GM10248 (cell line): ENCODE data around the gene SF1.

Source experiments
- CTCF ChIA-PET: fragments of 300-600 bp; sonication (Branson Sonifier 250); formaldehyde crosslinking; extraction: SDS; loops from one replicate; lab custom pipeline; 2021; ENCODE audit warnings: antibody characterized with exemption; lab: Yijun Ruan, JAX
- POLR2A ChIA-PET: fragments of 350-650 bp; sonication (Branson Sonifier 250); formaldehyde crosslinking; extraction: SDS; loops from one replicate; lab custom pipeline; 2020; ENCODE audit warnings: antibody characterized with exemption; lab: Yijun Ruan, JAX
- DNase-seq: peaks from one replicate; pipeline ENCODE4 v3.0.0; 2012; ENCODE audit errors: extremely low spot score
- CTCF ChIP-seq: IDR thresholded peaks from 2 replicates; pipeline ENCODE4 v1.5.1; 2012; ENCODE audit warnings: mild to moderate bottlenecking, low read depth; ENCODE audit errors: extremely low read depth, missing control alignments, control extremely low read depth

The SF1 gene

GRCh38 chr11:64755681-64756361 lies 22.5 kb downstream of the SF1 start:
- CTCF ChIA-PET: interaction anchor here (1.3 to 1.4 kb wide), 2 partner anchors 8 to 401 kb away, joined by 4 to 6 read pairs; no protein-coding TSS in a partner anchor
- POLR2A ChIA-PET: interaction anchor here (0.5 kb wide), 1 partner anchor 144 kb away, joined by 5 read pairs; no protein-coding TSS in a partner anchor
- no peak for TF ChIP-seq CTCF
- DNase-seq: peak; percentile 8

- TF ChIP-seq CTCF: no peak
- ChIA-PET POLR2A (interaction anchor here (0.5 kb wide), 1 partner anchor 145 kb away, joined by 5 read pairs; no protein-coding TSS in a partner anchor), CTCF (interaction anchor here (1.0 to 1.4 kb wide), 3 partner anchors 9 to 400 kb away, joined by 3 to 6 read pairs (median 4); no protein-coding TSS in a partner anchor)
- DNase-seq: no peak
Observed at GRCh38 chr11:64754919-64755662, 23.3 kb downstream of the SF1 start.

GRCh38 chr11:64754124-64754918 lies 24.0 kb downstream of the SF1 start:
- POLR2A ChIA-PET: no interaction called here
- no peak for TF ChIP-seq CTCF
- CTCF ChIA-PET: interaction anchor here (1.0 to 1.3 kb wide), 3 partner anchors 9 to 17 kb away, joined by 3 to 6 read pairs (median 3); no protein-coding TSS in a partner anchor
- no peak for DNase-seq

- DNase-seq: no peak
- ChIA-PET POLR2A (no interaction called here), CTCF (interaction anchor here (0.9 to 1.0 kb wide), 2 partner anchors 9 to 18 kb away, joined by 3 read pairs; partner anchors contain the start of gene RASGRP2)
- no peak for TF ChIP-seq CTCF
Observed at GRCh38 chr11:64753380-64754123, 24.8 kb downstream of the SF1 start.

DNA sequence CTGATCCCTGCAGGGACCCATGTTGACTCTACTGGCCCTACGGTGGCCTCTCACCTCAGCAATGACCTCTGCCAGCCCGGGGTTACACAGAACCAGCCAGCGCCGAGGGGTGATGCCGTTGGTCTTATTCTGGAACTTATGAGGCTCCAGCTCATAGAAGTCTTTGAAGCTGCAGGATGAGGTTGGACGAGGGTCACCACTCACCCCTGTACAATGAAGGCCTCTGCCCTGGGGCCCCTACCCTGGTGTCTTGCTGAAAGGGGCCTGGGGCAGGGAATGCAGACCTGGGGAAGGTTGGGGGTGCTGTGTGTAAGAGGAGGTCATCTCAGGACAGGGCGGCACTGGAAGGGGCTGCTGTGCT lies 25.3 kb downstream of the SF1 start:
- ChIA-PET CTCF (interaction anchor here (0.9 to 1.0 kb wide), 3 partner anchors 9 to 18 kb away, joined by 3 to 4 read pairs (median 3); partner anchors contain the start of gene RASGRP2), POLR2A (no interaction called here)
- DNase-seq: no peak
- TF ChIP-seq CTCF: no peak
